BLaER1 (cell line): Measurements from ENCODE around the gene TTC38.

Experiments
- H3K27ac ChIP-seq: shearing (Covaris generic); formaldehyde crosslinking; 2 replicates; pipeline ENCODE4 v1.8.1; 2022
- H3K27me3 ChIP-seq: shearing (Covaris generic); formaldehyde crosslinking; 2 replicates; pipeline ENCODE4 v1.8.1; 2022
- H3K36me3 ChIP-seq: shearing (Covaris generic); formaldehyde crosslinking; 2 replicates; pipeline ENCODE4 v1.8.1; 2022
- H3K4me1 ChIP-seq: shearing (Covaris generic); formaldehyde crosslinking; 2 replicates; pipeline ENCODE4 v1.8.1; 2022
- H3K4me2 ChIP-seq: shearing (Covaris generic); formaldehyde crosslinking; 2 replicates; pipeline ENCODE4 v1.8.1; 2022
- H3K4me3 ChIP-seq: shearing (Covaris generic); formaldehyde crosslinking; 2 replicates; pipeline ENCODE4 v1.8.1; 2022
- H3K9ac ChIP-seq: shearing (Covaris generic); formaldehyde crosslinking; 2 replicates; pipeline ENCODE4 v1.8.1; 2022
- H3K9me3 ChIP-seq: shearing (Covaris generic); formaldehyde crosslinking; 2 replicates; pipeline ENCODE4 v1.8.1; 2022
- H4K20me1 ChIP-seq: shearing (Covaris generic); formaldehyde crosslinking; 2 replicates; pipeline ENCODE4 v1.8.1; 2022
- Cebpa-rat ChIP-seq: shearing (Covaris generic); IDR thresholded peaks from 2 replicates; pipeline ENCODE4 v1.8.1; 2022

The TTC38 gene

GRCh38 chr22:46320166-46320710 lies 52.4 kb downstream of the TTC38 start:
- Histone ChIP-seq H3K9ac (0 out of 2 replicates have a peak overlapping the region, but pooled peaks have one; percentile 19), H3K27ac (no peak overlapping the region), H3K4me3 (no peak overlapping the region), H3K4me1 (no peaks in the 10 kb centered on the region), H3K4me2 (no peak overlapping the region), H4K20me1 (peaks cover 41% of the 10 kb centered on the region; the same call in 1 of the 2 replicates), H3K9me3 (no peaks in the 10 kb centered on the region), H3K27me3 (no peaks in the 10 kb centered on the region), H3K36me3 (peaks cover 100% of the 10 kb centered on the region)
- no peak for TF ChIP-seq Cebpa-rat

- Histone ChIP-seq H3K4me1 (no peaks in the 10 kb centered on the region), H3K9me3 (no peaks in the 10 kb centered on the region), H3K27me3 (no peaks in the 10 kb centered on the region), H3K4me2 (no peak overlapping the region), H3K27ac (no peak overlapping the region), H4K20me1 (peaks cover 41% of the 10 kb centered on the region; the same call in 1 of the 2 replicates), H3K36me3 (peaks cover 100% of the 10 kb centered on the region), H3K9ac (peak overlapping the region; percentile 19; the same call in 1 of the 2 replicates), H3K4me3 (no peak overlapping the region)
- TF ChIP-seq Cebpa-rat, result no peak
Measured at GRCh38 chr22:46320716-46321386, 53.0 kb downstream of the TTC38 start.

- peaks cover 100% of the 10 kb centered on the region for H3K36me3 ChIP-seq
- no peak for TF ChIP-seq Cebpa-rat
- H4K20me1 ChIP-seq, result peaks cover 41% of the 10 kb centered on the region; the same call in 1 of the 2 replicates
- H3K9ac ChIP-seq, result no peak overlapping the region
- H3K27me3 ChIP-seq, result no peaks in the 10 kb centered on the region
- no peak overlapping the region for H3K27ac ChIP-seq
- H3K4me2 ChIP-seq, result no peak overlapping the region
- H3K4me1 ChIP-seq, result no peaks in the 10 kb centered on the region
- no peaks in the 10 kb centered on the region for H3K9me3 ChIP-seq
- no peak overlapping the region for H3K4me3 ChIP-seq
Measured at GRCh38 chr22:46322711-46323110, 54.9 kb downstream of the TTC38 start.

- Histone ChIP-seq H3K4me1 (no peaks in the 10 kb centered on the region), H3K27ac (no peak overlapping the region), H3K9me3 (no peaks in the 10 kb centered on the region), H3K9ac (no peak overlapping the region), H3K4me3 (no peak overlapping the region), H3K27me3 (no peaks in the 10 kb centered on the region), H3K36me3 (peaks cover 100% of the 10 kb centered on the region), H4K20me1 (peaks cover 41% of the 10 kb centered on the region; the same call in 1 of the 2 replicates), H3K4me2 (no peak overlapping the region)
- no peak for TF ChIP-seq Cebpa-rat
Measured at GRCh38 chr22:46323162-46323561, 55.4 kb downstream of the TTC38 start.

- no peak for TF ChIP-seq Cebpa-rat
- Histone ChIP-seq H3K4me2 (no peak overlapping the region), H3K9ac (no peak overlapping the region), H3K4me1 (no peaks in the 10 kb centered on the region), H3K4me3 (no peak overlapping the region), H3K27me3 (no peaks in the 10 kb centered on the region), H3K36me3 (peaks cover 100% of the 10 kb centered on the region), H4K20me1 (peaks cover 18% of the 10 kb centered on the region; the same call in 1 of the 2 replicates), H3K9me3 (no peaks in the 10 kb centered on the region), H3K27ac (no peak overlapping the region)
Measured at GRCh38 chr22:46326066-46326680, 58.4 kb downstream of the TTC38 start.

GRCh38 chr22:46327691-46328465 lies 60.1 kb downstream of the TTC38 start:
- H4K20me1 ChIP-seq, result peaks cover 5% of the 10 kb centered on the region; the same call in 1 of the 2 replicates
- no peaks in the 10 kb centered on the region for H3K9me3 ChIP-seq
- no peak overlapping the region for H3K4me2 ChIP-seq
- TF ChIP-seq Cebpa-rat, result no peak
- peaks cover 100% of the 10 kb centered on the region for H3K36me3 ChIP-seq
- H3K4me3 ChIP-seq, result no peak overlapping the region
- H3K27me3 ChIP-seq, result no peaks in the 10 kb centered on the region
- H3K4me1 ChIP-seq, result no peaks in the 10 kb centered on the region
- H3K9ac ChIP-seq, result no peak overlapping the region
- no peak overlapping the region for H3K27ac ChIP-seq

GRCh38 chr22:46328797-46329196 lies 61.0 kb downstream of the TTC38 start:
- no peaks in the 10 kb centered on the region for H4K20me1 ChIP-seq
- no peak for TF ChIP-seq Cebpa-rat
- no peak overlapping the region for H3K4me3 ChIP-seq
- no peak overlapping the region for H3K9ac ChIP-seq
- no peak overlapping the region for H3K27ac ChIP-seq
- H3K9me3 ChIP-seq, result no peaks in the 10 kb centered on the region
- peaks cover 97% of the 10 kb centered on the region for H3K36me3 ChIP-seq
- H3K27me3 ChIP-seq, result no peaks in the 10 kb centered on the region
- H3K4me2 ChIP-seq, result no peak overlapping the region
- no peaks in the 10 kb centered on the region for H3K4me1 ChIP-seq

- Histone ChIP-seq H3K36me3 (peaks cover 89% of the 10 kb centered on the region), H3K4me1 (peaks cover 4% of the 10 kb centered on the region), H4K20me1 (no peaks in the 10 kb centered on the region), H3K9me3 (no peaks in the 10 kb centered on the region), H3K27ac (no peak overlapping the region), H3K9ac (no peak overlapping the region), H3K4me3 (no peak overlapping the region), H3K27me3 (no peaks in the 10 kb centered on the region), H3K4me2 (no peak overlapping the region)
- TF ChIP-seq Cebpa-rat, result no peak
Measured at GRCh38 chr22:46329616-46330015, 61.8 kb downstream of the TTC38 start.

GRCh38 chr22:46330426-46330825 lies 62.6 kb downstream of the TTC38 start:
- H3K4me1 ChIP-seq, result peaks cover 10% of the 10 kb centered on the region
- H3K27ac ChIP-seq, result no peak overlapping the region
- H3K4me2 ChIP-seq, result no peak overlapping the region
- no peak for TF ChIP-seq Cebpa-rat
- H3K9ac ChIP-seq, result no peak overlapping the region
- H4K20me1 ChIP-seq, result no peaks in the 10 kb centered on the region
- peaks cover 81% of the 10 kb centered on the region for H3K36me3 ChIP-seq
- no peak overlapping the region for H3K4me3 ChIP-seq
- H3K9me3 ChIP-seq, result no peaks in the 10 kb centered on the region
- H3K27me3 ChIP-seq, result no peaks in the 10 kb centered on the region
